K562 (cell line): Measurements from ENCODE around the gene BGN.

ENCODE experiments used
- CTCF ChIP-seq, 3 experiments: IDR thresholded peaks in 2 of 3; conservative IDR thresholded peaks in 1 of 3; 2 replicates each; pipeline ENCODE4 v1.5.1; 2011 to 2012; ENCODE audit warnings: low read length in 3 of 3, mild to moderate bottlenecking in 3 of 3, control low read depth in 2 of 3, improper control_type of control experiment in 1 of 3, inconsistent platforms in 1 of 3, low read depth in 1 of 3, mixed read lengths in 1 of 3, moderate library complexity in 1 of 3; ENCODE audit not compliant: insufficient read depth in 2 of 3
- ESRRA ChIP-seq: fragments of 450-650 bp; IDR thresholded peaks from 2 replicates; pipeline ENCODE4 v1.6.1; 2014; ENCODE audit warnings: low read depth, mild to moderate bottlenecking, moderate library complexity, borderline replicate concordance
- HCFC1 ChIP-seq: IDR thresholded peaks from 2 replicates; pipeline ENCODE4 v1.6.1; 2012; ENCODE audit warnings: low read depth, low read length, improper control_type of control experiment
- RBM22 ChIP-seq: fragments of 200-400 bp; formaldehyde crosslinking; IDR thresholded peaks from 2 replicates; pipeline ENCODE4 v1.6.1; 2018; ENCODE audit warnings: low read length, low read depth; ENCODE audit not compliant: poor library complexity, severe bottlenecking
- ZBED1 ChIP-seq: IDR thresholded peaks from 2 replicates; pipeline ENCODE4 v1.6.1; 2014
- ZNF507 ChIP-seq: conservative IDR thresholded peaks from 2 replicates; pipeline ENCODE4 v1.6.1; 2017; ENCODE audit warnings: missing genetic modification characterization, missing compliant biosample characterization

- TF ChIP-seq CTCF (IDR thresholded peaks at IDR 0.05 in 2 of 3, conservative IDR thresholded peaks at IDR 0.05 in 1 of 3; ENCODE audit: insufficient read depth in 2 of 3, low read depth in 1 of 3, low read length in 3 of 3) (no peak), RBM22 (no peak), ZNF507 (tag) (no peak), ZBED1 (no peak), HCFC1 (no peak), ESRRA (no peak)
Observed at GRCh38 chrX:153514259-153514658, 19.5 kb downstream of the BGN start.
